Measurements from ENCODE around the gene SLC38A2. TPM values are rescaled to one million over a fixed set of nuclear protein-coding genes. Genes with fewer than 3 reads are reported as not detected.

The SLC38A2 gene
- polyA plus RNA-seq, 4 donors, result 27.8 to 69.4 (median 47.2) TPM

DNA sequence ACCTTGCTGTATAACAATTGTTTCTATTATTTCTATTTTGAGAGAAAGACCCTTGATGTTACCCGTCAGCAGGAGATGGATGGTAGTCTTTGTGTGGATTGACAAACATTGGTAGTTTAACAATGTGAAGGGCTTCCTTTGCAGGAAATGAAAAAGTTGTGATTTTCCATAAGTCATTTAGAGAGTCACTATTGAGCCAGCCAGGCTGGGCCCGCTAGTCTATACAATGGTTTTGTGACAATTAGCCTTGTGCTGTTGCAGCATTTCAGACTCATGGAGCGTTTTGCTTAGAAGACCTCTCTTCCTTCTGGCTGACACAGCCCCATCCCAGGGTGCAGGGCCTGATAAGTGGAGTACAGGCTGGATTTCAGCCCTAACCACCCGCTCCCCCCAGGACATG is 18.3 kb upstream of the SLC38A2 start:
- 75 to 79% (median 75%) methylated on average over 4 of the region's 4 CpGs for WGBS, 3 donors
- Histone ChIP-seq H3K27me3 (ENCODE audit: control insufficient read depth in 3 of 3, insufficient read depth in 3 of 3, low read length in 3 of 3) (no peaks in the 10 kb centered on the region), H3K27ac (ENCODE audit: low read depth in 1 of 3, low read length in 2 of 3) (peak overlapping the region in 2 of 3 donors; percentile 56 to 66), H3K4me3 (ENCODE audit: low read depth in 1 of 3, low read length in 3 of 3) (no peak overlapping the region), H3K9me3 (ENCODE audit: control insufficient read depth in 2 of 2, insufficient read depth in 1 of 2, low read depth in 1 of 2, low read length in 1 of 2) (no peaks in the 10 kb centered on the region), H3K4me1 (ENCODE audit: control insufficient read depth in 3 of 3, insufficient read depth in 2 of 3, low read depth in 1 of 3, low read length in 2 of 3) (peaks cover 3 to 15% (median 8%) of the 10 kb centered on the region in 3 donors), H3K36me3 (ENCODE audit: control insufficient read depth in 3 of 3, insufficient read depth in 2 of 3, low read depth in 1 of 3, low read length in 3 of 3) (peaks cover 0 to 2% (median 0%) of the 10 kb centered on the region in 3 donors)
- no peak for DNase-seq
- no peak for FAIRE-seq

DNA sequence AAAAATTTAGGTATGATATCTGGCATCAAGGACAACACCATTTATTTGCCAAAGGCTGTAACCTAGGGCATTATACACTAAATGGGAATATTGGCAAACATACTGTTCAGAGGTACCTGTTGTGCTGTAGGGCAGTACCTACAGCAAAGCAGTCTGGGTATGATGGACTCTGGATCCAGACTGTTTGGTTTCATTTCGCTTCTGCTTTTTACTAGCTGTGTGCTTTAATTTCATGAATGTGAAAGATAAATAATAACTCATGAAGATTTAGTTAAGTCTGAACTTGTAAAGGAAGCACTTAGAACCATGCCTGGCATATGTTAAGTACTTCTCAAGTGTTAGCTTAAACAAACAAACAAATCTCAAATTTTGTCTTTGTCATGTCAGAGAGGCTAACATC is 17.7 kb upstream of the SLC38A2 start:
- Histone ChIP-seq H3K4me1 (ENCODE audit: control insufficient read depth in 3 of 3, insufficient read depth in 2 of 3, low read depth in 1 of 3, low read length in 2 of 3) (peaks cover 3 to 15% (median 11%) of the 10 kb centered on the region in 3 donors), H3K9me3 (ENCODE audit: control insufficient read depth in 2 of 2, insufficient read depth in 1 of 2, low read depth in 1 of 2, low read length in 1 of 2) (no peaks in the 10 kb centered on the region), H3K27ac (ENCODE audit: low read depth in 1 of 3, low read length in 2 of 3) (peak overlapping the region in 2 of 3 donors; percentile 56 to 66), H3K27me3 (ENCODE audit: control insufficient read depth in 3 of 3, insufficient read depth in 3 of 3, low read length in 3 of 3) (no peaks in the 10 kb centered on the region), H3K36me3 (ENCODE audit: control insufficient read depth in 3 of 3, insufficient read depth in 2 of 3, low read depth in 1 of 3, low read length in 3 of 3) (peaks cover 0 to 4% (median 0%) of the 10 kb centered on the region in 3 donors), H3K4me3 (ENCODE audit: low read depth in 1 of 3, low read length in 3 of 3) (no peak overlapping the region)
- peak; percentile 64 to 67 for DNase-seq
- 12 to 45% (median 13%) methylated on average over 1 of the region's 1 CpG for whole genome bisulfite sequencing, 3 donors
- no peak for FAIRE-seq

DNA sequence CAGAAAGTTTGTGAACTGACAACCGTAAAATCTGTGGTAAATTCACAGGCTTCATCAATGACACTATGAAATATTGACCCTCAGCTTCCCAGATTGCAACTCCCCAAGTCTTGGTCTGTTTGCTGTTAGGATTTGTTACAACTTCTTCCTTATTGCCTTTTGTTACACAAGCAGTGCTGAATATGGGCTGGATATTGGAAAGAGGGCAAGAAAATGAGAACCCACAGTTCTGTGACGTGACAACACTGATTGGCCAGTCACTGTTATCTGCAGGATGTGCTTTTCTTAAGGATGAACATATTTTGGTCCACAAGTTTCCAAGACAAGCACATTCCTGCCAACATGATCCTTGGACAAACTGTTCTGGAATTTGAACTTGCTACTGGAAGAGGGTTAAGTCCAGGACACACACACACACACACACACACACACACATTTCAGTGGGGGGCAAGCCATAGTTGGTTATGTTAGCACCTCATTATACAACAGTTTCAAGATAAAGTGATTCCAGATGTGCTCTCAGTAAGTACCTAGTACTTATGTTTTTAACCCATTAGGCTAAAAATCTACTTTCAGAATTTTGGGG is 16.6 kb upstream of the SLC38A2 start:
- no peak overlapping the region for H3K4me3 ChIP-seq (ENCODE audit: low read depth in 1 of 3, low read length in 3 of 3)
- peaks cover 3 to 21% (median 15%) of the 10 kb centered on the region in 3 donors for H3K4me1 ChIP-seq (ENCODE audit: control insufficient read depth in 3 of 3, insufficient read depth in 2 of 3, low read depth in 1 of 3, low read length in 2 of 3)
- no peaks in the 10 kb centered on the region for H3K9me3 ChIP-seq (ENCODE audit: control insufficient read depth in 2 of 2, insufficient read depth in 1 of 2, low read depth in 1 of 2, low read length in 1 of 2)
- H3K27ac ChIP-seq (ENCODE audit: low read depth in 1 of 3, low read length in 2 of 3), result peak overlapping the region in 1 of 3 donors; percentile 39
- no peak for FAIRE-seq
- DNase-seq, result peak in 1 of 2 donors; percentile 27
- WGBS, 3 donors, result 35 to 60% (median 53%) methylated on average over 2 of the region's 2 CpGs
- peaks cover 0 to 4% (median 0%) of the 10 kb centered on the region in 3 donors for H3K36me3 ChIP-seq (ENCODE audit: control insufficient read depth in 3 of 3, insufficient read depth in 2 of 3, low read depth in 1 of 3, low read length in 3 of 3)
- H3K27me3 ChIP-seq (ENCODE audit: control insufficient read depth in 3 of 3, insufficient read depth in 3 of 3, low read length in 3 of 3), result no peaks in the 10 kb centered on the region

DNA sequence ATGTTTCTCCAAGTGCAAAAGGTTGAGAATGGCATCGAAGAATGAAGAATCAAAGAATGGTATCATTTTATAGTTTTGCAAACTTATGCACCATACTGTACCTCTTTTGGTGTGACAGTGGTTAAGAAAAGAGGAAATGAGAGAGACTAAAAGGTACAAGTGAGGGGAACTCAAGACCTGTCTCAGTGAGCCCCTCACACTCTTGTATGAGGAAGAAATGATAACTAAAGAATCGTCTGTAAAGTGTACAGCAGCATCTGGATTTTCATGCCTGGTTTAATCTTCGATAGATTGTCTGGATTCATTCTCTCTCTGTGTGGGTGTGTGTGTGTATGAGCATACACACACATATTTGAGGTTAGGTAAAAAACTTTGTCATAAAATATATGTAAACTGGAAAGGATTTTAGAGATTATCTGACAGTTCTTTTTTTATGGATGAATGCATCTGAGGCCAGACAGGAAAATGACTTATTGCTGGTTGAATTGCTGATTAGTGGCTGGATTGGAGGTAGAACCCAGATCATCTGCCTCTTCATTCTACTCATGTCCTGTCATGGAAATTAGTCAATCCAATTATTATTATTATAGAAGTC is 16.0 kb upstream of the SLC38A2 start:
- Histone ChIP-seq H3K4me3 (ENCODE audit: low read depth in 1 of 3, low read length in 3 of 3) (no peak overlapping the region), H3K27me3 (ENCODE audit: control insufficient read depth in 3 of 3, insufficient read depth in 3 of 3, low read length in 3 of 3) (no peaks in the 10 kb centered on the region), H3K9me3 (ENCODE audit: control insufficient read depth in 2 of 2, insufficient read depth in 1 of 2, low read depth in 1 of 2, low read length in 1 of 2) (no peaks in the 10 kb centered on the region), H3K4me1 (ENCODE audit: control insufficient read depth in 3 of 3, insufficient read depth in 2 of 3, low read depth in 1 of 3, low read length in 2 of 3) (peaks cover 3 to 21% (median 15%) of the 10 kb centered on the region in 3 donors), H3K36me3 (ENCODE audit: control insufficient read depth in 3 of 3, insufficient read depth in 2 of 3, low read depth in 1 of 3, low read length in 3 of 3) (peaks cover 0 to 4% (median 0%) of the 10 kb centered on the region in 3 donors), H3K27ac (ENCODE audit: low read depth in 1 of 3, low read length in 2 of 3) (peak overlapping the region in 1 of 3 donors; percentile 39)
- DNase-seq, result no peak
- FAIRE-seq, result no peak
- WGBS, 3 donors, result 63 to 77% (median 71%) methylated on average over 3 of the region's 3 CpGs

DNA sequence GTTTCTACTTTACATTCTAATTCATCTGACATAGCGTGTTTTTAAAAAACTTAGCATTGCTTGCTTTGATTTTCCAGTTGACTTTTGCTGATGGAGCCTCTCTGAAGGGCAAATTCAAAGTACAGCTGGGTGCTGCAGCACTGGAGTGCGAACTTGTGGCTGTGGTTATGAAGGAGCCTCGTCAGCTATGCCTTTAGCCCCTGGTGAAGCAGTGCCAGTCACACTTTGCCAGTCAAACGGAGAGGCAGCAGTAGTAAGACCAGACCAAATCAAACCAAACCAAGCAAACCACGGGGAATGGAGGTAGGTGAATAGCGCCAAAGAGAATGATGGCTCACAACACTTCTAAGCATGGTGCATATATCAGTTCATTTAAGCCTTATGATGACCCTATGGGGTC is 15.1 kb upstream of the SLC38A2 start:
- peak overlapping the region in 1 of 3 donors; percentile 1 for H3K27ac ChIP-seq (ENCODE audit: low read depth in 1 of 3, low read length in 2 of 3)
- H3K9me3 ChIP-seq (ENCODE audit: control insufficient read depth in 2 of 2, insufficient read depth in 1 of 2, low read depth in 1 of 2, low read length in 1 of 2), result no peaks in the 10 kb centered on the region
- H3K36me3 ChIP-seq (ENCODE audit: control insufficient read depth in 3 of 3, insufficient read depth in 2 of 3, low read depth in 1 of 3, low read length in 3 of 3), result peaks cover 0 to 4% (median 0%) of the 10 kb centered on the region in 3 donors
- no peaks in the 10 kb centered on the region for H3K27me3 ChIP-seq (ENCODE audit: control insufficient read depth in 3 of 3, insufficient read depth in 3 of 3, low read length in 3 of 3)
- no peak for DNase-seq
- 76 to 94% (median 78%) methylated on average over 6 of the region's 6 CpGs for WGBS, 3 donors
- no peak overlapping the region for H3K4me3 ChIP-seq (ENCODE audit: low read depth in 1 of 3, low read length in 3 of 3)
- peaks cover 3 to 24% (median 15%) of the 10 kb centered on the region in 3 donors for H3K4me1 ChIP-seq (ENCODE audit: control insufficient read depth in 3 of 3, insufficient read depth in 2 of 3, low read depth in 1 of 3, low read length in 2 of 3)
- no peak for FAIRE-seq

DNA sequence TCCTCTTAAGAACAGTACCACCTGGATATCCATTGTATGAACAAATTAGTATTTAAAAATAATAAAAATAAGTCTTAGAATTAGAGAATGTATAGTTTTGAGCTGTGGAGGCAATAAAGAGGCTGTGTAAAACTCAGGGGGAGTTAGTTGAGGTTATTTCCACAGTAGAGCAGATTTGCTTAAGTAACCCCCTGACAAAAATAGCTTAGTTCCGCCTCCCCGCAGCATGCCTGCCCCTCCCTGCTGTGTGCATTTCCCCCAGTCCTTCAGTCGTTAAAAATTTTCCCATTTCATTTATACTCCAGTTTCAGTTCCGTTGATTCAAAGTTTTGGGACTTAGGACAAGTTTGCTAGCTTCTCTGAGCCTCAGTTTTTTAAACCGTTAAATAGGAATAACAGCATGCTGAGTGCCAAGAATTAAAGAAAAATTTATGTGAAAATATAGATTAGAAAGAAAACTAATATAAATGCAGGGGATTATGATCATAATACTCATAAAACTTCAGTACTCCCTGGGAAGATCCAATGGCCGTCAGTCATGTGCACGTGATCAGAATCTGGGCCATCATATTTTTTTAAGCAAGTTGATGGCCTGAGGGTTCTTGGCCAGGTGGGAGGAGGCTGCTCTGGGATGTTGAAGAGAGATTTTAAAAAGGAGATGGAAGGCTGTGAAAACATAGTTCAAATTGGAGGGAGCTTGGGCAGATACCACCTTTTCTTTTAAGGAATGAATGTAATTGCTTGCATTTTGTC is 14.5 kb upstream of the SLC38A2 start:
- 38 to 73% (median 62%) methylated on average over 7 of the region's 7 CpGs for WGBS, 3 donors
- peak overlapping the region in 1 of 3 donors; percentile 55 for H3K27ac ChIP-seq (ENCODE audit: low read depth in 1 of 3, low read length in 2 of 3)
- H3K4me1 ChIP-seq (ENCODE audit: control insufficient read depth in 3 of 3, insufficient read depth in 2 of 3, low read depth in 1 of 3, low read length in 2 of 3), result peaks cover 3 to 27% (median 18%) of the 10 kb centered on the region in 3 donors
- peaks cover 0 to 4% (median 0%) of the 10 kb centered on the region in 3 donors for H3K36me3 ChIP-seq (ENCODE audit: control insufficient read depth in 3 of 3, insufficient read depth in 2 of 3, low read depth in 1 of 3, low read length in 3 of 3)
- H3K27me3 ChIP-seq (ENCODE audit: control insufficient read depth in 3 of 3, insufficient read depth in 3 of 3, low read length in 3 of 3), result no peaks in the 10 kb centered on the region
- DNase-seq, result no peak
- FAIRE-seq, result no peak
- H3K4me3 ChIP-seq (ENCODE audit: low read depth in 1 of 3, low read length in 3 of 3), result no peak overlapping the region
- no peaks in the 10 kb centered on the region for H3K9me3 ChIP-seq (ENCODE audit: control insufficient read depth in 2 of 2, insufficient read depth in 1 of 2, low read depth in 1 of 2, low read length in 1 of 2)

DNA sequence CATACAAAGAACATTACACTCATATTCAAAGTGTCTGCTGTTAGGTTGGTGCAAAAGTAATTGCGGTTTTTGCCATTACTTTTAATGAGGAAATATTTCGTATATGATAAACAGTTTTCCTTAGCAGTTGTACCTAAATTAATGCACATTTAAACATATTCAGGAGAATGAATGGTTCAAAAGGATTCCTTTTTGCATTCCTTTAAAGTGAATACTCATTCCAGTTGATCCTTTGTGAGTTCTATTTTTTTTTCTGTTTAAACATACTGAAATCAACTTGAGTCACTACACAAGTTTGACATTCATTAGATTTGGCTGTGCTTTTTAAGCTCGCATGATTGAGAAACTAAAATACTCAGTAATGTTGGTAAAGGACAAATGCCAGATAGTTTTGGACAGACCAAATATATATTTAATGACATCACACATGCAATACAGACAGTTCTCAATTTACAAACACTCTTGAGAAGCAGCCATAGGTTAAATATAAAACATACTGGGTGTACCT is 13.8 kb upstream of the SLC38A2 start:
- DNase-seq (no peak), FAIRE-seq (no peak)
- Histone ChIP-seq H3K9me3 (ENCODE audit: control insufficient read depth in 2 of 2, insufficient read depth in 1 of 2, low read depth in 1 of 2, low read length in 1 of 2) (no peaks in the 10 kb centered on the region), H3K36me3 (ENCODE audit: control insufficient read depth in 3 of 3, insufficient read depth in 2 of 3, low read depth in 1 of 3, low read length in 3 of 3) (peaks cover 0 to 4% (median 0%) of the 10 kb centered on the region in 3 donors), H3K4me1 (ENCODE audit: control insufficient read depth in 3 of 3, insufficient read depth in 2 of 3, low read depth in 1 of 3, low read length in 2 of 3) (peaks cover 3 to 27% (median 18%) of the 10 kb centered on the region in 3 donors), H3K4me3 (ENCODE audit: low read depth in 1 of 3, low read length in 3 of 3) (no peak overlapping the region), H3K27me3 (ENCODE audit: control insufficient read depth in 3 of 3, insufficient read depth in 3 of 3, low read length in 3 of 3) (no peaks in the 10 kb centered on the region), H3K27ac (ENCODE audit: low read depth in 1 of 3, low read length in 2 of 3) (no peak overlapping the region)
- WGBS, 3 donors, result 65 to 95% (median 80%) methylated on average over 3 of the region's 3 CpGs

DNA sequence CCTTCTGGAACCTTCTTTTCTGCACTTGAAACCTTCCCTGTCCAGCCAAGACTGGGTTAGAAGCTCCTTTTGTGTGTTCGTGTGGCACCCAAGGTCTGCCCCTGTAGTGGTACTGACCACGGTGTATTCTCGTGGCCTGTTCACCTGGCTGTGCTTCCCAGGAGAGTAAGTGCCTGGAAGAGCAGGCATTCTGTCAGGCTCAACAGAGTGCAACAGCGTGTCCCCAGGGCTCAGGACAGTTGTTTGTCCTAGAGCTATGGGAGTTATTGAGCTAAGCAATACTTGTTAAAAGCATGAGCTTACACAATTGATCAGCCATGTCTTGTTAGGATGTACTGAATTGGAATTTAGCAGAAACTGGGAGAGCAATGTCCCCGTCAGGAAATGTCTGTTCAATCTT is 12.9 kb upstream of the SLC38A2 start:
- WGBS, 3 donors, result 88 to 94% (median 92%) methylated on average over 5 of the region's 5 CpGs
- Histone ChIP-seq H3K27me3 (ENCODE audit: control insufficient read depth in 3 of 3, insufficient read depth in 3 of 3, low read length in 3 of 3) (no peaks in the 10 kb centered on the region), H3K36me3 (ENCODE audit: control insufficient read depth in 3 of 3, insufficient read depth in 2 of 3, low read depth in 1 of 3, low read length in 3 of 3) (peaks cover 0 to 4% (median 0%) of the 10 kb centered on the region in 3 donors), H3K27ac (ENCODE audit: low read depth in 1 of 3, low read length in 2 of 3) (peak overlapping the region in 2 of 3 donors; percentile 81 to 98), H3K4me1 (ENCODE audit: control insufficient read depth in 3 of 3, insufficient read depth in 2 of 3, low read depth in 1 of 3, low read length in 2 of 3) (peaks cover 0 to 19% (median 10%) of the 10 kb centered on the region in 3 donors), H3K4me3 (ENCODE audit: low read depth in 1 of 3, low read length in 3 of 3) (no peak overlapping the region), H3K9me3 (ENCODE audit: control insufficient read depth in 2 of 2, insufficient read depth in 1 of 2, low read depth in 1 of 2, low read length in 1 of 2) (no peaks in the 10 kb centered on the region)
- FAIRE-seq (no peak), DNase-seq (no peak)
